HG03342 (cell line): ENCODE data around the gene GABPB2.

Source experiments
- ATAC-seq: cut with Tn5 transposase; IDR thresholded peaks from one replicate; pipeline ENCODE4 v1.9.1; 2021; ENCODE audit warnings: mild to moderate bottlenecking, moderate library complexity; ENCODE audit not compliant: unreplicated experiment

Gene GABPB2

DNA sequence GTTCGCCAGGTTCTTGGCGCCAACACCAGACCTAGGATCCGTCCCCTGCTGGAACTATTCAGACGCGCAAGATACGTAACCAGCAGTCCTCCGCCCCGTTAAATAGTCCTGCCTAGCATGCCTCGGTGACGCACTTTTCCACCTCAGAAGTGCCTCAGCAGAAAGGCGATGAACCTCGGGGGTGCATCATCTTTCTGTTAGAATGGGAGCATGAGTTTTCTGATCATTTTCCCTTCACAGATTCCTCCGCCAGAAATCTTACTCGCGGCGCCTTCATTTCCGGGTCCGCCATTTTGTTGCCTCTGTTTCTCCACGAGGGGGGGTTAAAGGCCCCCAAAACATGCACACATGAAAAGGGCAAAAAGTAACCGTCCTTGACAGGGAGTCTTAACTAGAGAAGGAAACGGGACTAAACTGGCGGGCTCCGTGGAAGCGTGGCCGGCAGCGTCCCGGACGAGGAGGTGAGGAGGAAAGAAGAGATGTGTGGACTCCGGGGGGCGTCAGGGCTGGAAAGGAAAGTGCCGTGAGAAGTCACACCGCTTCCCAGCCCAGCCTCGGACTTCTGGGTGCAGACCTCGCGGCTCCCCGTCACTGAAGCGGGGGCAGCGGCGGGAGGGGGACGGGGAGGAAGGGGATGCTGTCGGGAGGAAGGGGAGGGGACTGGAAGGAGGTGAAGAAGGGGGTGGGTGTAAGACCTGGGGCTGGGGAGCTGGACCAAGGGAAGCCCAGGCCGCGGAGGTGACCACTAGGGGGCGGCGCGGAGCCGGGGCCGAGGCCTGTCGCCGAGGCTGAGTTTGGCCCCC is at the start of gene GABPB2:
Gene GABPB2 (plus strand): TSS at position 288 of the 803 bp plus-strand sequence. CDS start 17,429 bp downstream, outside the sequence.
- peak; percentile 77 for ATAC-seq

DNA sequence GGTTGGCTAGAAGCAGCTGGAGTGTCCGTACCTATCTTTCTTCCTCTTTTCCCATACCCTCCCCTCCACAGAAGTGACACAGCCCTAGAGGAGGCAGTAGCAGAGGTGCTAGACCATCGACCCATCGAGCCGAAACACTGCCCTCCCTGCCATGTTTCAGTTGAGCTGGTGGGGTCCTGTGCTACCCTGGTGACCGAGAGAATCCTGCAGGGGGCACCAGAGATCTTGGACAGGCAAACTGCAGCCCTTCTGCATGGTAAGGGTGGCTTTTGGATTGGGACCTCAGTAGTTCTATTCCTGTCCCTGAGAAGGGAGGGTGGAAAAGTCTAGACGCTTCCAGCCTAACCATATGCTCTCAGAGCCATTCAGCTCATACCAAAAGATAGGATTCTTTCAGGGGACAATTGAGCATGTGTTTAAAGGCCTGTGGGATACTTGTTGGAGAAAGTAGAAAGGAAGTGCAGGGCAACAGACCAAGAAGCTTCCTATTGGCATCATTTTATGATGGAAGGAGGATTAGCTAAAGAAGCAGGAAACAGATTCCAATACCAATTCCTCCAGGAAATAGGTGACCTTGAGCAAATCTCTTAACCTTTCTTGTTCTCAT is 45.9 kb upstream of the GABPB2 start:
- no peak for ATAC-seq

DNA sequence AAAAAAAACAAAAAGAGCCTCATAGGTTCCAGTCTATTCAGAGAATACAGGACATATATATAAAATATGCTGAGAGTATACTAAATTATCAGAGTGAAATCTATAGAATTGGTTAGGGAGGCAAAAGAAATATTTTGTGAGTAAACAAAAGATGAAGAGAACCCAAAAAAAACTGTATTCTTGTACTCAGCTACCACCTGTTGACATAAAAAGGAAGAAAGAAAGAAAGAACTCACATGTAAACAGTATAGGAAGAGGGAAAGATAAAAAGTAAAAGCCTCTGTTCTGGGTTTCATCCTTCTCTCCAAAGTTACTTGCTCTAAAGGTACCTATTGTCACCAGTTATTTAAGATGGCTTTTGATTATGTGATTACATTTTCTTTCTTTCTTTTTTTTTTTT is 44.1 kb upstream of the GABPB2 start:
- ATAC-seq = no peak

DNA sequence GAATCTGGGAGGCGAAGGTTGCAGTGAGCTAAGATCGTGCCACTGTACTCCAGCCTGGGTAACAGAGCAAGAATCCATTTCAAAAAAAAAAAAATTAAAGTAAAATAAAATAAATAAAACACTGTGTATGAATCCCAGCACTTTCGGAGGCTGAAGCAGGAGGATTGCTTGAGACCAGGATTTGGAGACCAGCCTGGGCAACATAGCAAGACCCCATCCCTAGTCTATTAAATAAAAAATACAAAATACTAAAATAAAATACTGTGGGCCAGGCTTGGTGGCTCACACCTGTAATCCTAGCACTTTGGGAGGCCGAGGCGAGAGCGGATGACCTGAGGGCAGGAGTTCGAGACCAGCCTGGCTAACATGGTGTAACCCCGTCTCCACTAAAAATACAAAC is 38.4 kb upstream of the GABPB2 start:
- ATAC-seq = no peak

DNA sequence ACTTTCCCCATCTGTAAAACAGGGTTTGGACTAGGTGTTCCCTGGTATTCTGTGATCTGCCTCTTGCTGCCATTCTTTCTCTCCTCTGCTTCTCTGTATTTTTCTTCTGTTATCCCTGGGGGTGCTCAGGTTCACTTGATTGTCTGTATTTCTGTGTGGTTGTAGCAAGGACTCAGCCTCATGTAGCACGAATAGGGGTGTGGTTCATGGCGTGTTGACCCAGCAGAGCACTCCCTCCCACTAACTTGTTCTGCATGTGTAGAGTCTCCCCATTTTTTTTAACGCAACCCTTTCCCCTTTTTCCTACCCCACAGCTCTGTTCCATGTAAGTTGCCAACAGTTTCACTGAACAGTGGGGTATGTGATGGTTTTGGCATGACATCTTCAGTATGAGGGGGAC is 35.4 kb upstream of the GABPB2 start:
- no peak for ATAC-seq

DNA sequence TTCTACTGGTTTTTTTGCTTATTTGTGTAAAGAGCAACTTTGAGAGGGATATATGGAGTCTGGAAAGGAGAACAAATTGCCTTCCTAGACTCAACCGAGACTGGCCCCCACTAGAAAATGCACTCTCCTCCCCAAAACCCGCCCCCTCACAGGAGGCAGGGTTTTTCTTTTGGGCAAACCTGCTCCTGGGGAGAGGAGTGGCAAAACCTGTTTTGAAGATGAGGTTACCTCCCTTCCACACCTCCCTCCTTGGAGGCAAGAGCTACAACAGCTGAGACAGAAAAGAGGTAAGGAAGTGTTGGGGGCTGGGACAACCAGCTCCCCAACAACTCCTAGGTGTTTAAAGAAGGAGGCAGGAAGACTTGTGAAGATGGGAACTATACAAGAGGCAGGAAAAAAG is 34.2 kb upstream of the GABPB2 start, which contains the start of gene BNIPL:
Gene BNIPL (plus strand): TSS at position 231 of the 400 bp plus-strand sequence. CDS start 140 bp downstream, at position 371.
- ATAC-seq = no peak

DNA sequence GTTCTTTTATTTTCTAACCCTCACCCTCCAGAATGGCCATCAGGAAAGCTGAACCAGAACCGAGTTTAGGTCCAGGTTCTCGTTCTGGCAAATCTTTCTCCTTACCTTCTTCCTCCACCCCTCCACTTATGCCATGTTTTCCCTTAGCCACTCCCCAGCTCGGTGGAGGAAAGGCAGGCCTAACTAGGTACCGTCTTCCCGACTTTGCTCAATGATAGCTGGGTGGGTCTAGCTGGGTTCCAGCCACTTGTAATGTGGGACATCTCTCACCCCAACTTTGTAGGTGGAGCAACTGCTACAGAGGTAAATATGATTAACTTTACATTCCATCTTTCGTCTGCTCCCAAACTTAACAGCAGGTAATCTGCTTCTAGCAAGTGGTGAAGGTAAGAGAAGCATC is 33.5 kb upstream of the GABPB2 start:
- ATAC-seq = no peak

DNA sequence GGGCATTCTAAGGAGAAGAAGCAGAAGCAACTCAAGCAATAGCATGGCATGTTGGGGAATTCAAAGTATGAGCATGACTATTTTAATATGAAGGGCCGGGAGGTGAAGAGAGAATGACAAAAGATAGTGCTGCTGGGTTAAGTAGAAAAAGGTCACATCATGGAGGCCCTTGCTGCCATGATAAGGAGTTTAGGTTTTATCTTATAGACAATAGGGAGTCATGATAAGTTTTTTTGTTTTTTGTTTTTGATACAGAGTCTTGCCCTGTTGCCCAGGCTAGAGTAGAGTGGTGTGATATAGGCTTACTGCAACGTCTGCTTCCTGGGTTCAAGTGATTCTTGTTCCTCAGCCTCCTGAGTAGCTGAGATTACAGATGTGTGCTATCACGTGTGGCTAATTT is 31.0 kb upstream of the GABPB2 start:
- ATAC-seq = no peak

DNA sequence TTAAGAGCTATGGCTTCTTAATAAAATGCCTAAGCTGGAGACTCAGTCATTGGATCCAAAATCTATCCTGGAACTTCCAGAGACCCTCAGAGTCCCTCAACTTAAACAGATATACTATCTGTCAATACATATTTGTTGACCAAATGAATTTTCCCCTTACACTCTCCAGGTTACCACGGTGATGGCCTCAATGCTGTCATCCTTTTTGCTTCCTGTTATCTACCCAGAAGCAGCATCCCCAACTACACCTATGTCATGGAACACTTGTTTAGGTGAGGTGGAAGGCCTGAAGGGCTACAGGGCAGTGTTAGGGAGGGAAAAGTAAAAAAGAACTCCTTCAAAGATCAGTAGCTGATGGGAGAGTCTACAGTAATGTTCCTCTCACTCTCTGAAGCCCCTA is 27.4 kb upstream of the GABPB2 start:
- ATAC-seq = no peak

DNA sequence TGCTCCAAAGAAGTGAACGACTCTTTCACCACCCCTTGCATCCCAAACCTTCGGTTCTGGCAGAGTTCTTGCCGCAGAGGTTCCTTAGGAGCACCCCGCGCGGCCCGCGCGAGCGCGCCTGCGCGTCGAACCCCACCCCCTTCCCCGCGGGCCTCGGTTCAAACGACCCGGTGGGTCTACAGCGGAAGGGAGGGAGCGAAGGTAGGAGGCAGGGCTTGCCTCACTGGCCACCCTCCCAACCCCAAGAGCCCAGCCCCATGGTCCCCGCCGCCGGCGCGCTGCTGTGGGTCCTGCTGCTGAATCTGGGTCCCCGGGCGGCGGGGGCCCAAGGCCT is 23.0 kb upstream of the GABPB2 start, which contains the start of gene C1orf56:
Gene C1orf56 (plus strand): TSS at position 161 of the 334 bp plus-strand sequence. CDS start 97 bp downstream, at position 258.
- peak; percentile 46 for ATAC-seq

DNA sequence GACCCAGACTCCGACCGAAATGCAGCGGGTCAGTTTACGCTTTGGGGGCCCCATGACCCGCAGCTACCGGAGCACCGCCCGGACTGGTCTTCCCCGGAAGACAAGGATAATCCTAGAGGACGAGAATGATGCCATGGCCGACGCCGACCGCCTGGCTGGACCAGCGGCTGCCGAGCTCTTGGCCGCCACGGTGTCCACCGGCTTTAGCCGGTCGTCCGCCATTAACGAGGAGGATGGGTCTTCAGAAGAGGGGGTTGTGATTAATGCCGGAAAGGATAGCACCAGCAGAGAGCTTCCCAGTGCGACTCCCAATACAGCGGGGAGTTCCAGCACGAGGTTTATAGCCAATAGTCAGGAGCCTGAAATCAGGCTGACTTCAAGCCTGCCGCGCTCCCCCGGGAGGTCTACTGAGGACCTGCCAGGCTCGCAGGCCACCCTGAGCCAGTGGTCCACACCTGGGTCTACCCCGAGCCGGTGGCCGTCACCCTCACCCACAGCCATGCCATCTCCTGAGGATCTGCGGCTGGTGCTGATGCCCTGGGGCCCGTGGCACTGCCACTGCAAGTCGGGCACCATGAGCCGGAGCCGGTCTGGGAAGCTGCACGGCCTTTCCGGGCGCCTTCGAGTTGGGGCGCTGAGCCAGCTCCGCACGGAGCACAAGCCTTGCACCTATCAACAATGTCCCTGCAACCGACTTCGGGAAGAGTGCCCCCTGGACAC is 22.5 kb upstream of the GABPB2 start:
- ATAC-seq = peak; percentile 63

DNA sequence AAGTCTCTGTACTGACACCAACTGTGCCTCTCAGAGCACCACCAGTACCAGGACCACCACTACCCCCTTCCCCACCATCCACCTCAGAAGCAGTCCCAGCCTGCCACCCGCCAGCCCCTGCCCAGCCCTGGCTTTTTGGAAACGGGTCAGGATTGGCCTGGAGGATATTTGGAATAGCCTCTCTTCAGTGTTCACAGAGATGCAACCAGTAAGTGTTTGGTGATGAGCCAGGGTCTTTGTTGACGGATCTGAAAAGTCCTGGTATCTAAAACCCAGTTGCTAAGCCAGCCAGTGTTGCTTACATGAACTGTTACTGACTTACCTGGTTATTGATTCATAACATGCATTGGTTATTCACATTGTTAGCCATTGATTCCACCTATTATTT is 21.9 kb upstream of the GABPB2 start:
- no peak for ATAC-seq

DNA sequence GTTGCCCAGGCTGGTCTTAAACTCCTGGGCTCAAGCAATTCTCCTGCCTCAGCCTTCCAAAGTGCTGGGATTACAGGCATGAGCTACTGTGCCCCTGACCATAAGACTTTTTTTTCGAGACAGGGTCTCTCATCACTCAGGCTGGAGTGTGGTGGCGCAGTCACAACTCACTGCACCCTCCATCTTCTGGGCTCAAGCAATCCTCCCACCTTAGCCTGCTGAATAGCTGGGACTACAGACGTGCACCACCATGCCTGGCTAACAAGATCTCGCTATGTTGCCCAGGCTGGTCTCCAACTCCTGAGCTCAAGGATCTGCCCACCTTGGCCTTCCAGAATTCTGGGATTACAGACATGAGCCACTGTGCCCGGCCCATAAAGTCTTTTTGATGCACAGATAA is 21.1 kb upstream of the GABPB2 start:
- ATAC-seq = no peak

DNA sequence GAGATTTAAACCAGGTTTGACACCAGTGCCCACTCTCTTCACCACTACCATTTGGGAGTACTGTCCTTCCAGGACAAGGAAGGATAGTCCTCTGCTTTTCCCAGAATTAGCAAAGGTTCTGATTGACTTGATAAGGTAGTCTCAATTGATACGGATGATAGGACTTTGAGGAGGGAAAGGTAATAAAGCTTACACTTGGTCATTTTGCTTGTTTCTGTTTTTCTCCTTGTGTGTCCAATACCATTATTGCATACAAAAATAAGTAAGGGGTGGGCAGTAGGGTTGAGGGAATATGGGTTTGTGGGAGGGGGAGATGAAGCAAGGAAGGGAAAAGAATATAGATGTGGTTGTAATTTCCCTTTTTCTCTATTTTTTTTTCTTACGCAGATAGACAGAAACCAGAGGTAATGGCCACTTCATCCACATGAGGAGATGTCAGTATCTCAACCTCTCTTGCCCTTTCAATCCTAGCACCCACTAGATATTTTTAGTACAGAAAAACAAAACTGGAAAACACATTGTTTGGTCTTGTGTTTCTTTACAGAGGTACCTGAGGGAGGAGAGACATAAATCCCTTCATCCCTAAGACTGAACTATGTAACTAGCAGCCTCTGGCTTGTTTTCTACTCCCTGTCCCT is 20.4 kb upstream of the GABPB2 start:
- ATAC-seq = no peak

DNA sequence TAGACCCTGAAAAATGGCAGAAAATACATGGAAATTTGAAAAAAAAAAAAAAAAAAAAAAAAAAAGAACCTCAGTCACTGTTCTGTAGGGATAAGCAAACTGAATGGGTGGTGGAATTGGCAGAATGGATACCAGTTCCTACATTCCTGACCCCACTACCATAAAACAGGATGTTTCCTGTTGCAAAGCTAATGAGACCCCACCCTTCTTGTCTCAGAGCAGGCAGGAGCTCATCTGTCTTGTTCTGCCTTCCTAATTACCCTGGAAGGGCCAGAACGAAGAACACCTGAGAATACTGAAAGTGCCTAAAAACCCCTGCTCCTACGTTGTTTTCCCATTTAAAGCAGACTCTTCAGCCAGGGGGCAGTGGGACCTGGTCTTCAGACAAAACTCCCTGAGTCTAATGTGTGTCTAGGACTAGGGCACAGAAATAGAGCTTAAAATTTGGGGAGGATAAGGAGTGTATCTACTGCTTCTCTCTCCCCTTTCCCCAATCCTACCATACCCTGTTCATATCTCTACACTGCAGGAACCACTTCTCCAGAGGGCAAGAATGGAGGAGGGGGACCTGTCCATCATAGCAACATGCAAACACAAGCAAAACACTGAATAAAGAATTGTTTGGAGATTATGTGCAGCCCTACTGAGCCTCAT is 19.1 kb upstream of the GABPB2 start:
- no peak for ATAC-seq

DNA sequence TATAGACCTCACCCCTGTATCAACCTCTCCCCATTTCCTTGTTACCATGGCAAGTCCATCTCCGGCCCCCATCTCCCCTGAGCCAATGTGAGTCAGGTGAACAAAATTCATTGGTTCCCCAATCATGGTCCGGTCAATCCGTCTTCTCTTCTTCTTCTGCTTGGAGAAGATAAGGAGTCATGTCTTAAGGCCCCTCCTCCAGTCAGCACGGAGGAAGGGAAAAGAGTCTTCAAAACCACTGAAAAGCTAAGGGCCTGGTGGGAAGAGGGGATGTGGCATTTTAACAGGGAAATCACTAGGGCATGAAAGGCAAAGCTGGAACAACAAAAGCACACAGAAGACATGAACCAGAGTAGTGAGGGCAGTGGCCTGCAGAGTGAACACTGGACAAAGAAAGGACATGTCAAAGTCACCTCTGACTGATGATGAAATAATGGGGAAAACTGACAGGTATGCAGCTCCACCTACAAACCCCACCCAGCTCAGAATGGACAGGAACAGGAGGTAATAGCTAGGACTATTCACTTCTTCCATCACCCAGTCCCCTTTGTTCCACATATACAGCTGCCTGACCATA is 15.5 kb upstream of the GABPB2 start:
- no peak for ATAC-seq

DNA sequence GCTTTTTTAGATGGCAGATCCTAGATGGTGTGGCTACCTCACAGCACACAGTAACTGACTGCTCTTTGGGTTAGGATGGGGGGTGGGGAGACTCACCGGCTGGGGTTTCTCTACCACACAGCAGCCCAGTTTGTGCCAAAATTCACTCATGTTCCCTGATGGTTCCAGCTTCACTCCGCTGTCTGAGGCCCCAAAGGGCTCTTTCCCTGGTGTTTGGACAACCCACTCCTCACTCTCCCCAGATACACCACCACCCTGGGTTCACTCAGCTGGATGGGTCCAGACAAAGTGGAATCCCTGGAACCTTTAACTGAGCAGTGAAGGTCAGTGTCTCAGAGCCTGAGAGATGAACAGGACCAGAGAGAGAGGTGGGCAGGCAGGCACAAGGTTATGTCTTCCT is 15.0 kb upstream of the GABPB2 start:
- ATAC-seq = no peak

DNA sequence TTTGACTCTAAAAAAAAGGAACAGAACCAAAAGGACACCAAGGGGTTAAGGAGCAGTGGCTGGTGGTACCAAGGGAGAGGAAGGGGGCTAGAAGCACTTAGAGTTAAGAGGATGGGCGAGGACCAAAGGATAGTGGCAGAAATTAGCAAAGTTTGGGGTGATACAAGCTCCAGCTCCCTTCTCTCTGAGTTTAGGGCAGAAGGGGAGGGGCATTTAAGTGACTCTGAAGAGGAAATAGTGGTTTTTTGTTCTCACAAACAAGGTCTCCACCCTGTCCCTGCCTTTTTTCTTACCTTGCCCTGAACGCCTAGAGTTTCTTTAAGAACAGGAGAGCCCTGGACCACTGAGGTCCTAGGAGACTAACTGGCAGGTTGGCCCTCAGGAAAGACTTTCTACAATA is 14.4 kb upstream of the GABPB2 start:
- ATAC-seq = no peak

DNA sequence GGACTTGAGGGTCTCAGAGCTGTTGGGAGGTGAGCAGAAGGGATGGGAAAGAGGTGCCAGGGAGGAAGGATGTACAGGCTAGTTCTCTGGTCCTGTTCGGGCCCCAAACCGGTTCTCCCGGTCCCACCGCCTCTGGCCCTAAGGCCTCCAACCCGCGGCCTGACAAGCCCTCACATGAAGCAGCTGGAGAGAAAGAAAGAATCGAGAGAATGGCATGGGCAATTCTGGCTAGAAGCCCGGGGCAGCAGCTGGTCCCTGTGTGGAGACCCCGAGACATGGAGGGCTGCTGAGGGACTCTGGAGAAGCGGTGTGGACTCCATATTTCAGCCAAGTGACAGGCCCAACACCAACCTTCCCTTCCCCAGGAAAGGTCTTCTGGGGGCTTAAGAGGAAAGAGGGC is 11.9 kb upstream of the GABPB2 start:
- ATAC-seq = no peak
